HG03139 (cell line): ENCODE data around the gene LUZP1.

ENCODE experiments used
- ATAC-seq: cut with Tn5 transposase; IDR thresholded peaks from one replicate; pipeline ENCODE4 v1.9.1; 2021; ENCODE audit not compliant: unreplicated experiment

The LUZP1 gene

DNA sequence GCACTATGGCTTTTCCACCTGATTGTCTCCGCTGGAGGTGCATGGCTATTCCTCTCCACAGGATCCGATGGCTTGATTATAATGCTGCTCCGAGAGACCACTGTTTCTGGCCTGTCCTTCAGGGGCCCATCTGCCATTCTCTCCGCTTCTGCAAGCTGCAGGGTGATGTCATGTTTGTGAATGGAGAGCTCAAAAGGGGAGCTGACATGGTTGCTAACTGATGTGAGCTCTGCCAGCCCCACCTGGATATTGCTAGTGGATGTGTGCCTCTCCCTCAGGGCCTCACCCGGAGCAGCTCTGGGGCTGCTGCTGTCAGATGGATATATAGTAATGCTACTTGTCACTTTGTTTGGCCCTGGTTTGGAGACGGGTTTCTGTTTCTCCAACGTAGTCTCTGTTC lies 77.1 kb downstream of the LUZP1 start:
- ATAC-seq, result no peak

DNA sequence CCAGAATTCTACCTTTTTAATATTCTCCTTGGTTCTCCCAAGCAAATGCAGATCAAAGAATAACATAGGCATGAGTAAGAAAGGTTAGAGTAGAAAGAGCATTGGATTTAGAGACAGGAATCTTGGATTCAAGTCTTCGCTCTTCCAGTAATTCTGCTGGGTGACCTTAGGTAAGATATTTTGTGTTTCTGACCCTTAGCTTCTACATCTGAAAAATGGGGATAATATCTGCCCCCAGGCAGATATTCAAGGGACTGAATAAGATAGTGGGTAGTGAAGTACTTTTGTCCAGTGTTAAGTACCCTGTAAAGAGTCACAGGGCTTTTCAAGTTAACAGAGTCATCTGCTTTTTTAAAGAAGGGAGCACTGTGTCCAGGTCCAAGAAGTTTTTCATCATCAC lies 78.6 kb downstream of the LUZP1 start:
- ATAC-seq, result no peak

DNA sequence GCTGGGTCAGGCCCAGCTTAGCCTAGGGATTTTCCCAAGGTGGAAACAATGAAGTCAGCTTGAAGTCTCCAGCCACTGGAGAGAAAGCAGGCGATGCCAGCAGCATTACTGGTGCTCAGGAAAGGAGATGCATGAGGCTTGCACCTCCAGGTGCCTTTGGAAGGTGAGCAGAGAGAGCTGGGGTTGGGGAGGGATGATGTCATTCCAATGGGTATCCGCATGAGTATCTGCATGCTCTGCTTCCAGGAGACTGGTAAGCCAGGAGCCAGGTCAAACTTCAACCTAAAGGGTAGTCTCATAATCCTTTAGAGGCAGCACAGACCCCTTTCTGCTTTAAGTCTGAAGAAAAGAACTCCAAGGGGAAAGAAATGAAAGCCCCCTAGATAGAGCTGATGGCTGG lies 80.6 kb downstream of the LUZP1 start:
- ATAC-seq, result no peak

DNA sequence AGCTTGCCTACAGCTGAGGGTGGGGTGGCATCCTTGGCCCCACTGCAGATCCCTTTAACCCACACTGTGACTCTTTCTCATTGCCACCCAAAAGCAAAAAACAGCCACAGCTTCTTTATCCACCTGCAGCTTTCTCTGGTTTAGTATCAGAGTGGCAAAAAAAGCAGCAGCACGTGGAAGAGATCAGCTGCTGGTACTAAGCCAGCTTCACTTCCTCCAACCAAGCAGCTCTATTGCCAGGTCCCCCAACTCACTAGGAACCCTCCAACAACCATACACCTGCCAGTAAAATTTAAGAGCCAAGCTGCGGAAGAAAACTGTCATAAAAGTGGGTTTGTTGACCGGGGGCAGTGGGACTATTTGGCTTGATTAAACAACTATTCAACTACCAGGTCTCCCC lies 83.0 kb downstream of the LUZP1 start:
- no peak for ATAC-seq

DNA sequence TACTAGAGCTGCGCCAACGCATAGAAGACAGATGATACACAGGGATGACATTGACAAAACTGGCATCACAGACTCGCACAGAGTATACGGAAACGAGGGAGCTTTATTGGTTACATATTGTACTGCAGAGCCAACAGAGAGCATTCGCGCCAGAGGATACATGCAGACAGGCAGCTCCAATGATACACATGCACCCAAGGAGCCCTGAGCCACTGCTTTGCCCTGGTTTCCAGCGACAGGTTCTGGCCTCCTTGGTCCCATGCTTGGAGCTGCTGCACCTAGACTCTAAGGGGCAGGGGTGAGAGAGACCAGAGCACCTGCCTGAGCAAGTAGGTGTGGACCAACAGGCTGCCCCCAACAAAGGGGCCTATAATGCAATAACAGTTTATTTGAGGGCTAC lies 83.8 kb downstream of the LUZP1 start:
- ATAC-seq, result no peak

DNA sequence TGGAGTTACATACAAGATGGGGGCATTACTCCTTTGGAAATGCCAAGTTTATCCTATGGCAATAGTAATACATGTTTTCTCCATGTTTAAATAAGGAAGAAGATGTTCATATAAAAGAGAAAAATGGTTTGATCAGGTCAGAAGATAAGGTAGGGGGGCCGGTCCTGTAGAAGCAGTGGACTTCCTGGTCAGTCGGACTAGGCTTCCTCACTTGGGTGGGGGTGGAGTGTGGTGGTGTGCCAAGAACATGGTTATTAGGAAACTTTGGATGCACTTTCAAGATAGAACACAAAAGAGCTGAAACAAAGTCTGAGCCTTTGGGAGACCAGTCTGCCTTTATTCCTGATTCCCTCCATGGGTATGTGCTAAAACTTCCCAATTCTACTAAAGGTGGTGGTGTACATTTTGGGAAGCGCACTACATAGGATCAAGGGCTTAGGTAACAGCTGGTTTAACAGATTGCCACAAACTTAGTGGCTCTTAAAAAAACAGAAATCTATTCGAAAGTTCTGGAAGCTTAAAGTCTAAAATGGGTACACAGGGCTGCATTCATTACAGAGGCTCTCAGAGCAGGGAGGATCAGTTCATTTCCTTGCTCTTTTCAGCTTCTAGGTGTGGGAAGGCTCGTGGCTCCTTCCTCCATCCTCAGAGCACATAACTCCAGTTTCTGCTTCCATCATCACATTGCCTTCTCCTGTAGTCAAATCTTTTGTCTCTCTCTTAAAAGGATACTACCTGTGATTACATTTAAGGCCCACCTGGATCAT lies 84.8 kb downstream of the LUZP1 start:
- no peak for ATAC-seq

DNA sequence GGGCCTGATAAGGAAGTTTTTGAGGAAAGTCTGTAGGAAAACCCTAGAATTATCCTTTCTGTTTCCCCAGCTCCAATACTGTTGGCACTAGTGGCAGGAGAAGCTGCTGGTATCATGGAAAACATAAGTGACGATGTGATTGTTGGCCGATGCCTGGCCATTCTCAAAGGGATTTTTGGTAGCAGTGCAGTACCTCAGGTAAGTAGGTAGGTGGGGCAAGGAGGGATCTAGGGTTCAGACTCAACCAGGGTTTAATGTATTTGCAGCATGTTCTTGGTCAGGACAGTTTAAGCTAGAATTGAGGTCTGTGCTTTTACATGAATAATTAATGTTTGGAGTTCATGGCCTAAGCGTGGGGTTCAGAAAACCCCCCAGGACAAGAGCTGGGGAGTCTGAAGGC lies 87.3 kb downstream of the LUZP1 start:
- ATAC-seq, result no peak

DNA sequence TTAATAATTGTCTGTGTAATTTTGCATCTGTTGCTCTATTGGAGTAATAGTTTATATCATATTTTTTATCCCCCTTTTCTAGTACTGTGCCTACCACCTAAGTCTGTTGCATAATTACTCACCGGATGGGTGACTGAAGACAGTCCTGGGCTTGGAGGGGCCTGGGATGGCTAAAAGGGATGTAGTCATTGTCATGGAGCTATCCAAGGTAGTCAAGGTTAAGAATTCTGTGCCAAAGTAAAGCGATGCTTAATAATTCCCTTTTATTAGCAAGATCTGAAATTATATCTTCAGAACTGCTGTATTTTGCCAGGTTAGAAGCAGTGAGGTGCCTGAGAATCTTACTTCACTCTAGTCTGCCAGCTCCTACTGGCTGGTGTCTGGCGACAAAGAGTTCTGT lies 87.8 kb downstream of the LUZP1 start:
- no peak for ATAC-seq

DNA sequence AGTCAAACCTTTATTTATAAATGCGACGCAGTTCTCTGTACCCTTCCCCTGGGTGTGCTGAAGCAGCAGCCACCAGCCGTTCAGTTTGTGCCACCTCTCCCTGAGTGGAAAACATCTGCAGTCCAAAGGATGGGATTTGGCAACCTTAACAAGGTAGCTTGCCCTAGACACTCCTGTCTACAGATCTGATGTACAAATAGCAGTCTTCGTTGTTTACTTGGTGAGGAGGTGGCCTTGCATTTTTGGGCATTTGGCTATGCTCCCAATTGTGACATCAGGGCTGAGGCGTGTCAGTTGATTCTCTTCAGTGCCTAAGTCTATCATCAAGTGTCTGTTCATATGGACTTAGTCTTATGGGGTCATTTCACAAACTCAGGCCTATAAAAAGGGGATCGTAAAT lies 89.6 kb downstream of the LUZP1 start:
- ATAC-seq, result no peak

DNA sequence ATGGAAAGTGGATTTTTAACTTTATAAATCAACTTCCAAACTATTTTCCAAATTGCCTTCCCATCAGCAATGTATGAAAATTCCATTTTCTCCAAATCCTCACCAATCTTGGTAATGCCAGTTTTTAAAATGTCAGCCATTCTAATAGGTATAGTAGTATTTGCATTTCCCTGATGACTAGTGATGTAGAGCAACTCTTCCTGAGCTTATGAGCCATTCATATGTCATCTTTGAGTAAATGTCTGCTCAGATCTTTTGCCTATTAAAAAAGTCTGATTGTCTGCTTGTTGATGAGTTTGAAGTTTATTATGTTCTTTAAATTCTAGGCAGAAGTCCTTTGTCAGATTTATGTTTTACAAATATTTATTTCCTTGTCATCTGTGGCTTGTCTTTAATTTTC lies 94.6 kb downstream of the LUZP1 start:
- ATAC-seq, result no peak

DNA sequence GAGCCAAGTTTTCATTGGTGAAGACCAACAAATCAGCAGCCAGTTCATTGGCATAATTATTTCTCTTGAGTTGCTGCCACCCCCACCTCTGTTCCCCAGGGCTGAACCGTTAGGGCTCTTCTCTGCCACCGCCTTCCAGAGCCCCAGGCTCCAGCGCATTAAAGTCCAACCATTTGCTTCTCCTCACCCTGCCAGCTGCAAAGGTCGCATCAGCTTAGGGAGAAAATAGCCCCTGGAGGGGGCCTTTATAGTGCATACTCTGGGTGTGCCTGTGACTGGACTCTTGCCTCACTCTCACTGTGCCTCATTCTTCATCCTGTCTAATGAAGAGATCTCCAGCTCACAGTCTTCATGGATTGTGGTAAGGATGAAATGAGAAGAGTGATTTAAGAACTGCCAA lies 99.0 kb downstream of the LUZP1 start:
- no peak for ATAC-seq

DNA sequence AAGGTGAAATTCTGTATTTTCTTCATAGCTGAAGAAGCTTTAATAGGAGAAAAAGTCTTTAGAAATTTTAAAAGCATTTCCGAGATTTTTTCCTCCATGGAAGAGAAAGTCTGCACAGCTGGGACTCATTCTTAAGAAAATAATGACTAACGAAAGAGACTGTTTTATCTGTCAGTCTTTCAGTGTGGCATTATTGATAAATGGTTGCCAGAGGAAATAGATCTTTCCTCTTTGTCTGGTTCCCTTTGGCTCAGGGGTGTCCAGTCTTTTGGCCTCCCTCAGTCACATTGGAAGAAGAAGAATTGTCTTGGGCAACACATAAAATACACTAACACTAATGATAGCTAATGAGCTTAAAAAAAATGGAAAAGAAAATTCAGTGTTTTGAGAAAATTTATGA lies 99.5 kb downstream of the LUZP1 start:
- no peak for ATAC-seq

DNA sequence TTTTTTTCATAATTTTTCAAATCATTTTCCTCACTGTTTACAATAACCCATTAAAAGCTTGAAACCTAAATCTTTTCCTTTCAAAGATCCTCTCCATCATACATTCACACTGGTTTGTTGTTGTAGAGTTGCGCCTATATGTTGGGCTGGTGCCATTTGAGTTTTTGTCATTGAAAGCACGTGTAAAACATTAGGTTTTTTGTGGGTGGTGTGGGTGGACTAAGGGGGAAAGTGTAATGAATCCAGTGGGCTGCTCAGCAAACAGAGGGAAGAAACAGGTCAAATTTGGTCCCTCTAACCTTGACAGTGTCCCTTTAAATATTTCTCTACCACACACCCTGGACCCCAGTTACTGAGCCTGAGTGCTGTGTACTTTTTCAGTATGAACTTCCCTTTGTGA lies 102.6 kb downstream of the LUZP1 start:
- ATAC-seq, result no peak

DNA sequence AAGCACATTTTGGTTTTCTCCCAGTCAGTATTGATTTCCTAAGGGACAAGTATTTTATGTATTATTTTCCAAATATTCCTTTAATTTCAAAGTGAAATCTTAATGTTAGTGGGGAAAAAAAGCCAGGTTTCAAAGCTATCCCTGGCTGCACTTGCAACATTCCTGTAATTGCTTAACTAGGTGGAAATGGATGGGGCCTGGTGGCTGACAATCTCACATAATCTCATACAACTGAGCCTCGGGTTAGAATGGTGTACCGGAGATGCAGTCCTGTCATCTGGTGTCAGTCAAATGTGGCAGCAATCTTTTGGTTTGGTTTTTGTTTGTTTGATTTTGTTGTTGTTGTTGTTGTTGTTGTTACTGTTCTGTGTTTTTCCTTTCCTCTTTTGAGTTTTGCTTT lies 103.3 kb downstream of the LUZP1 start:
- no peak for ATAC-seq

DNA sequence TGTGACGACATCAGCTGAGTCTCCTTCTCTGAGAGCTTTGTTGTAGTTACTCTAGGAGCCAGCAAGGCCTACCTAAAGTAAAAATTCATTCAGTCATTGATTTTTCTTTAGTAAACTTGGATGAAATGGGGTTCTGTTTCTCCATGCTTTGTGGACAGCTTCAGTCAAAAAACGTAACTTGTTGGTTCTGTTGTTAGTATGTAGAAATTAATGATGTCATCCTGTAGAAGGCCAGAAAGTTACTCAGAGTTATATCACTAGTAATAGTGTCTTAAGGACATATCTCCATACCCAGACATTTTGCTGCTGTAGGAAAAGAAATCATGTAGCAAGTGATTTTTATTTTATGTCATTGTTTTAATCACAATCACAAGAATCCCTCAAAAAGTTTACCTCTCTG lies 106.4 kb downstream of the LUZP1 start:
- no peak for ATAC-seq

DNA sequence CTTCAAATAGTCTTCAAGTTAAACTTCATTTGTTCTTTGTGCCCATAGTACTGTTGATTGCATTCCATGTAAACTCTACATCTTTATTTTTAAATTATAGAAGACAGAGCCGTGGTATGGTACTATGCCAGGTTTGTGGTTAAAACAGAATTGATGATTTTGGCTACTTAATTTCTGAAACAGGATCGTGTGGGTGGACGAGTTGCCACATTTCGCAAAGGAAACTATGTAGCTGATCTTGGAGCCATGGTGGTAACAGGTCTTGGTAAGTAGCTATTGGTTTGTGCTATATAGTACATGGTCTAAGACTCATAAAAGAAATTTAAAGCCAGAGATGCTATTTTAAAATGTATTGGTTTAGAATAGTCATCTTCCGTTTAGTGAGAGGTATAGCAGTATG lies 111.4 kb downstream of the LUZP1 start:
- no peak for ATAC-seq

DNA sequence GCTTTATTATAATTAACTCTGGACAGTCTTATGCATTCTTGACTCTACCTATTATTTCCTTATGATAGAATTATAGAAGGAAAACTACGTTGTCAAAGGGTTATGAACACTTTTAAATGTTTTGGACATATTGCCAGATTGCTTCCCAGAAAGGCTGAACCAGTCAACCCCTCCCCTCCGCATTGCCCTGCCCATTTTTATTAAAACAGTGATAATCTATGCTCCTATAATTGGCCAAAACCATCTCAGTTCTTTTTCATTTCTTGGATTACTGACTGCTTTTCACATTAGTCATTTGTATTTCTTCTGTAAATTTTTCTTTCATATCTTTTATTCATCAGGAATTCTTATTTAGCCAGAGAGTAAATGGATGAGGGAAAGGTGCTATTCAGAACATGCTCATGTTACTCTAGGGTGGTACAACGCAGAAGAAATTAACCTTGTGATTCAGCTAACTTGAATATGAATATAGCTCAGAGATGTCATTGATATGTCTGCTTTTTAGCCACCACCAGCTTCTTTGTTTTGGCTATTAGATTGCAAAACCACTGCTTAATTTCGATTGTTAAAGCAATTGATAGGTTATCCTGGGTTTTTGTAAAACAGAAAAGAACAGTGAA lies 117.3 kb downstream of the LUZP1 start:
- ATAC-seq, result no peak

DNA sequence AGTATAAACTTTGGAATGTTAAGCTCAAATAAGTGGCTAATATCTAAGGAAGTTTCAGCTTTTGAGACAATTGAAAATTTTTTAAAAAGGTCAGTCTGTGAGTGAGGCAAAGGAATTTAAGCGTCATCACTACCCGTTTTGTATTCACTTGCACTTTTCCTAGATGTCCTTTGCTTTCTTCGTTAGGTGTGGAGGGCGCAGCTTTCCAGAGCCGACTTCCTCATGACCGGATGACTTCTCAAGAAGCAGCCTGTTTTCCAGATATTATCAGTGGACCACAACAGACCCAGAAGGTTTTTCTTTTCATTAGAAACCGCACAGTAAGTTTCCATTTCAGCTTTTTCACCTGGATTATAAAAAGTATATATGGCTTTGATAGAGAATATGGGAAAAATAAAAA lies 118.5 kb downstream of the LUZP1 start:
- ATAC-seq, result no peak

DNA sequence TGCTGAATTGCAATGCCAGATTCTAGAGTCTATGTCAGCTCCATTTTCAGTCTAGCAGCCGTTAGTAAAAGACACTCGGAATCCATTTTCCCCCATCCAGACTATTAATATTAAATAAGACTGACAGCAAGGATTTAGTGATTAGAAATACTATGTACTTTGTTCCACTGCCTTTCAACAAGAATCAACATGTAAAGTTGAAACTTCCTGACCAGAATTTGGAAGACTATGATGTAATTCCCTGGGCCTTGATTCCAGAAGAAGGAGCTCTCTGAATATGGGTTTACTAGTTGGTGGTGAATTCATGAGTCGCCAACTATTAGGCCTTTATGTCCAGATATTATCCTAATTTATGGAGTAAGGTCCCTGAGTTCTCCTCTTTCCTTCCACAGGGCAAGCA lies 124.6 kb downstream of the LUZP1 start:
- no peak for ATAC-seq

DNA sequence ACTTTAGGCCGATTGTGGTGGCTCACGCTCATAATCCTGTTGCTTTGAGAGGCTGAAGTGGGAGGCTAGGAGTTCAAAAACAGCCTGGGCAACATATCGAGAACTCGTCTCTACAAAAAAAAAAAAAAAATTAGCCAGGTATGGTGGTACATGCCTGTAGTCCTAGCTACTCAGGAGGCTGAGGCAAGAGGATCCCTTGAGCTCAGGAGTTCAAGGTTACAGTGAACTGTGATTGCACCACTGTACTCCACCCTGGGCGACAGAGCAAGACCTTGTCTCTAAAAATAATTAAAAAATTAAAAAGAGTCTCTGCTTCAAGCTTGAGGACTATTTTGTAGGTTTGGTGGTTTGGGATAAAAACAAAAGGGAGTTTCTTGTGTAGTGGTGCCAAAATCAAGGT lies 128.1 kb downstream of the LUZP1 start:
- no peak for ATAC-seq

DNA sequence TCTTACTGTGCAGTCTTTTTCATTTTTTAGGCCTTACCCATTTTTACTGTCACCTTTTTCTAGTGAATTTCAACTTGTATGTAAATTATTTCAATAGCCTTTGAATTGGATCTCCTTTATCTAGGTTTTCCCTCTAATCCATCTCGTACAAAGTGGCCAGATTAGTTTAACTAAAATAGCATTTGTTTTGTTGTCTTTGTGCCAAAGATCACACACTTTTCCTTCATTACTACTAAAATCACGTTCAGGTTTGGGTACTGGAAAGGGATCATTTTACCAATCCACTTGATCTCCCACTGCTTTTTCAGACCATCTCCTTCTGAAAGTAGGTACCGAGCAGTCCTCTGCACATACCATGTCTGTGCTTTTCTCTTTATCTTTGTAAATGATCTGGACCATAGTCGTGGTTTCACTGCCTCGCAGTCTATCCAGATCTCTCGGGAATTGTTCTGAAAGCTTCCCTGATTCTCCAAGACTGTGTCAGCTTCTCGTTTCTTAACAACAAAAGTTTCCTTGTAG lies 129.3 kb downstream of the LUZP1 start:
- no peak for ATAC-seq

DNA sequence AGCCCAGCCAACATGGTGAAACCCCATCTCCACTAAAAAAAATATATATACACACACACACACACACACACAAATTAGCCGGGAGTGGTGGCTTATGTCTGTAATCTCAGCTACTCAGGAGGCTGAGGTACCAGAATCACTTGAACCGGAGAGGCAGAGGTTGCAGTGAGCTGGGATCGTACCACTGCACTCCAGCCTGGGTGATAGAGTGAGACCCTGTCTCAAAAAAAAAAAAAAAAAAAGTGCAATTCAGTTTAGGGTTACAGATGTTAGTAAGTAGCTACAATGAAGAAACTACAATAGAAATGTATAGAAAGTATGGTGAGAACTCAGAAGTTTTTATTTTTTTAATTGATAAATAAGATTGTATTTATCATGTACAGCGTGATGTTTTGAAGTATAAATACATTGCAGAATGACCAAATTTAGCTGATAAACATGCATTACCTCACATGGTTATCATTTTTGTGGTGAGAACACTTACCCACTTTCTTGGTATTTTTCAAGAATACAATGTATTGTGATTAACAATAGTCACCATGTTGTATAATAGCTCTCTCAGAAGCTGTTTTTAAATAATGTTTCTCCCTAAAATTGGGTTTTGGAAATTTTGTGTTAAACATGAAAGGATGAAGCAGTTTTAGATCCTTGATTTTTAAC lies 131.4 kb downstream of the LUZP1 start:
- no peak for ATAC-seq
